ENCODE measurements around the gene LRRC63.
"Not testable (repeated sequence)": the region's sequence is repeated elsewhere in the genome, so short reads cannot be mapped to it uniquely, and the experiment has no call there.

LRRC63 gene

GRCh38 chr13:46270416-46270815 lies 58.7 kb downstream of the LRRC63 start:
- TF ChIP-seq, protein P1, sequence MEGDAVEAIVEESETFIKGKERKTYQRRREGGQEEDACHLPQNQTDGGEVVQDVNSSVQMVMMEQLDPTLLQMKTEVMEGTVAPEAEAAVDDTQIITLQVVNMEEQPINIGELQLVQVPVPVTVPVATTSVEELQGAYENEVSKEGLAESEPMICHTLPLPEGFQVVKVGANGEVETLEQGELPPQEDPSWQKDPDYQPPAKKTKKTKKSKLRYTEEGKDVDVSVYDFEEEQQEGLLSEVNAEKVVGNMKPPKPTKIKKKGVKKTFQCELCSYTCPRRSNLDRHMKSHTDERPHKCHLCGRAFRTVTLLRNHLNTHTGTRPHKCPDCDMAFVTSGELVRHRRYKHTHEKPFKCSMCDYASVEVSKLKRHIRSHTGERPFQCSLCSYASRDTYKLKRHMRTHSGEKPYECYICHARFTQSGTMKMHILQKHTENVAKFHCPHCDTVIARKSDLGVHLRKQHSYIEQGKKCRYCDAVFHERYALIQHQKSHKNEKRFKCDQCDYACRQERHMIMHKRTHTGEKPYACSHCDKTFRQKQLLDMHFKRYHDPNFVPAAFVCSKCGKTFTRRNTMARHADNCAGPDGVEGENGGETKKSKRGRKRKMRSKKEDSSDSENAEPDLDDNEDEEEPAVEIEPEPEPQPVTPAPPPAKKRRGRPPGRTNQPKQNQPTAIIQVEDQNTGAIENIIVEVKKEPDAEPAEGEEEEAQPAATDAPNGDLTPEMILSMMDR (conservative IDR thresholded peaks at IDR 0.05), result no peak
- no peak overlapping the region for H3K27ac ChIP-seq

DNA sequence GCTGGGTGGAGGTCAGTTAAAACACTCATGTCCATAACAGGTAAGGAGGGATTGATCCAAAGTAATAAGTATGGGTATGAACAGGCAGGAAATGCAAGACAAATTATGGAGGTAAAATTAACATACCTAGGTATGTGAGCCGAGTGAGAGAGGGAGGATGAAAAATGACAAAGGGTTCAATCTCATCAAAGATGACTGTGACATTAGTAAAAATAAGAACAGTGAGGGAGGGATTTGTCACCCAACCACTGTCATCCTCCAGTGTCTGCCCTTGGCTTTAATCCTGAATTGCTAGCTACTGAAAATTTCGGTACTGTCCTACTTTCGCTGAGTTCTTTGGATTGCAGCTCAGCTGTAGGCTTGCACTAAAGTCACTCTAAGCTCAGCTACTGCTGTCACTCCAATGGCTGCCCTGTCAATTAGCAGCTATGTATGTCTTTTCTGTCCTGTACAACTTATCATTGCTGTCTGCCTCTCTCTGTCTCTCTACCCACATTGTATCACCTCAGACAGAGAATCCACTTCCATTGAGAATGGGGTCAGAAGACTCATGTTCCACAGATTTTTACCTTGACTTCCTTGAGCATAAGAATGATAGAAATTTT lies 62.5 kb downstream of the LRRC63 start:
- H3K27ac ChIP-seq, result no peak overlapping the region
- TF ChIP-seq, protein P1 (conservative IDR thresholded peaks at IDR 0.05), result no peak

GRCh38 chr13:46278474-46278873 lies 66.7 kb downstream of the LRRC63 start:
- H3K27ac ChIP-seq, result no peak overlapping the region
- TF ChIP-seq, protein P1 (conservative IDR thresholded peaks at IDR 0.05), result no peak

- TF ChIP-seq, protein P1 (conservative IDR thresholded peaks at IDR 0.05), result no peak
- no peak overlapping the region for H3K27ac ChIP-seq
These were observed 70.1 kb downstream of the LRRC63 start for GRCh38 chr13:46281779-46282178.

- H3K27ac ChIP-seq, result not testable (repeated sequence)
These were observed 72.4 kb downstream of the LRRC63 start for GRCh38 chr13:46283912-46284824.

- TF ChIP-seq, protein P1 (conservative IDR thresholded peaks at IDR 0.05), result no peak
- no peak overlapping the region for H3K27ac ChIP-seq
These were observed 75.2 kb downstream of the LRRC63 start for GRCh38 chr13:46286972-46287371.

- TF ChIP-seq, protein P1 (conservative IDR thresholded peaks at IDR 0.05), result peak; percentile 86
- H3K27ac ChIP-seq, result peak overlapping the region; percentile 72
These were observed 77.0 kb downstream of the LRRC63 start for GRCh38 chr13:46288570-46289259.

All from VCaP (cell line).